Large intestine (tissue), 3 donors: Measurements from ENCODE around the gene ADCY6. TPM values are rescaled to one million over a fixed set of nuclear protein-coding genes. Genes with fewer than 3 reads are reported as not detected.
A peak's percentile ranks its signal among the peaks of the same experiment; 100 is the strongest.

Source experiments
- DNase-seq, 2 donors: peaks; one replicate each; pipeline versions ENCODE4 v3.0.0 to v3.0.0-alpha.2; 2013
- H3K27ac ChIP-seq: one replicate; pipeline ENCODE4 v1.5.1; 2013; ENCODE audit warnings: low read length
- H3K27me3 ChIP-seq: 2 replicates; pipeline ENCODE4 v1.6.1; 2013; ENCODE audit warnings: low read length; ENCODE audit not compliant: control insufficient read depth, insufficient read depth
- H3K36me3 ChIP-seq: 2 replicates; pipeline ENCODE4 v1.6.1; 2013; ENCODE audit warnings: low read length; ENCODE audit not compliant: control insufficient read depth, insufficient read depth
- H3K4me1 ChIP-seq: one replicate; pipeline ENCODE4 v1.6.1; 2013; ENCODE audit warnings: low read length; ENCODE audit not compliant: control insufficient read depth, insufficient read depth
- H3K4me3 ChIP-seq: one replicate; pipeline ENCODE4 v1.5.1; 2013; ENCODE audit warnings: low read length
- H3K9me3 ChIP-seq: one replicate; pipeline ENCODE4 v1.6.1; 2013; ENCODE audit warnings: mild to moderate bottlenecking, low read depth, low read length, moderate library complexity; ENCODE audit not compliant: control insufficient read depth
- WGBS: methylation state at CpG from one replicate; pipeline ENCODE4 v1.1.5; 2013; ENCODE audit warnings: low lambda C conversion rate; ENCODE audit not compliant: insufficient coverage; 5-methylcytosine and 5-hydroxymethylcytosine counted together
- polyA plus RNA-seq: library from polyadenylated mRNA; unstranded; fragments of 120-200 nt; gene quantifications from one replicate; pipeline ENCODE4 v1.2.1, GENCODE V29; 2013

ADCY6 gene
- polyA plus RNA-seq, 1 donor, result 54.2 TPM

DNA sequence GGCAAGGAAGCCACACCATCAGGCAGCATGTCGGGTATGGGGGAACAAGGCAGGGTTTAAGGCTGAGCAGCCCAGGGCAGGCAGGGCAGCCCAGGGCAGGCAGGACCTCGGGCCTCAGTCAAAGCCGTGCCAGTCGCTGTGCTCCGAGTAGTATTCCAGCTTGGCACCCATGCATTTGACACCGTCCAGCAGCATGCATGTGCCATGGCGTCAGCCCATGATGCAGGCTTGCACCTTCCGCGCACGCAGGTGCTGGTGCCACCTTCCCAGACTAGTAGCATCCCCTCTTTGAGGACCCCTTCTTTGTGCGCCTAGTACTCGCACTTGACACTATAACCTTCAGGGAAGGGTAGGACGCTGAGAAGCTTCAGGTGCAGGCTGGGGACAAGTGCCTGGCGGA, 11.6 kb upstream of the ADCY6 start:
- Histone ChIP-seq H3K4me3 (no peak overlapping the region), H3K27me3 (no peaks in the 10 kb centered on the region), H3K27ac (no peak overlapping the region), H3K36me3 (no peaks in the 10 kb centered on the region), H3K9me3 (no peaks in the 10 kb centered on the region), H3K4me1 (peaks cover 13% of the 10 kb centered on the region)
- no CpG with 5 or more reads among the region's 14 CpGs for WGBS
- DNase-seq, result no peak

GRCh38 chr12:48796976-48797375, 8.1 kb upstream of the ADCY6 start:
- DNase-seq, result no peak
- no peaks in the 10 kb centered on the region for H3K9me3 ChIP-seq
- H3K4me1 ChIP-seq, result peaks cover 21% of the 10 kb centered on the region
- H3K4me3 ChIP-seq, result no peak overlapping the region
- WGBS, result no CpG with 5 or more reads among the region's 3 CpGs
- no peaks in the 10 kb centered on the region for H3K27me3 ChIP-seq
- H3K36me3 ChIP-seq, result no peaks in the 10 kb centered on the region
- no peak overlapping the region for H3K27ac ChIP-seq

- no peak overlapping the region for H3K4me3 ChIP-seq
- H3K9me3 ChIP-seq, result no peaks in the 10 kb centered on the region
- peak overlapping the region; percentile 69 for H3K27ac ChIP-seq
- WGBS, result no CpG with 5 or more reads among the region's 12 CpGs
- no peaks in the 10 kb centered on the region for H3K36me3 ChIP-seq
- H3K4me1 ChIP-seq, result peaks cover 21% of the 10 kb centered on the region
- peak; percentile 86 to 94 for DNase-seq
- H3K27me3 ChIP-seq, result no peaks in the 10 kb centered on the region
Measured at GRCh38 chr12:48795550-48796455, 6.9 kb upstream of the ADCY6 start.

- 60% methylated on average over 2 of the region's 3 CpGs for WGBS
- H3K36me3 ChIP-seq, result no peaks in the 10 kb centered on the region
- H3K4me3 ChIP-seq, result no peak overlapping the region
- peaks cover 28% of the 10 kb centered on the region for H3K4me1 ChIP-seq
- H3K27ac ChIP-seq, result peak overlapping the region; percentile 69
- H3K27me3 ChIP-seq, result no peaks in the 10 kb centered on the region
- H3K9me3 ChIP-seq, result no peaks in the 10 kb centered on the region
- no peak for DNase-seq
Measured at GRCh38 chr12:48794870-48795269, 6.0 kb upstream of the ADCY6 start.

DNA sequence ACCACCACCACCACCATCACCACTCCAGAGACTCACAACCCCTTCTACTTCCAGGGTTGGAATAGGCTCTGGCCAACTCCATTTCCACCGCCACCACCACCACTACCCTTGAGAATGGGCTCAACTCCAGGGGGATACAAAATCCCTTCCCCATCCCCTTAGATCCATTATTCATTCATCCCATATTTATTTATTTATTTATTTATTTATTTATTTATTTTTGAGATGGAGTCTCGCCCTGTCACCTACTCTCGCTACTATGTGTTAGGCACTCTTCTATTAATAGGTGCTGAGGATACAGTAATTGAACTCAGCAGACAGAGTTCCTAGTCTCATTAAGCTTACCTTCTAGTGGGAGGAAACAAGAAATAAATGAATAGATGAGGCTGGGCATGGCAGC, 4.8 kb upstream of the ADCY6 start:
- Histone ChIP-seq H3K36me3 (no peaks in the 10 kb centered on the region), H3K27me3 (no peaks in the 10 kb centered on the region), H3K4me1 (peaks cover 28% of the 10 kb centered on the region), H3K4me3 (no peak overlapping the region), H3K9me3 (no peaks in the 10 kb centered on the region), H3K27ac (no peak overlapping the region)
- no peak for DNase-seq
- no CpG with 5 or more reads among the region's 3 CpGs for WGBS

DNA sequence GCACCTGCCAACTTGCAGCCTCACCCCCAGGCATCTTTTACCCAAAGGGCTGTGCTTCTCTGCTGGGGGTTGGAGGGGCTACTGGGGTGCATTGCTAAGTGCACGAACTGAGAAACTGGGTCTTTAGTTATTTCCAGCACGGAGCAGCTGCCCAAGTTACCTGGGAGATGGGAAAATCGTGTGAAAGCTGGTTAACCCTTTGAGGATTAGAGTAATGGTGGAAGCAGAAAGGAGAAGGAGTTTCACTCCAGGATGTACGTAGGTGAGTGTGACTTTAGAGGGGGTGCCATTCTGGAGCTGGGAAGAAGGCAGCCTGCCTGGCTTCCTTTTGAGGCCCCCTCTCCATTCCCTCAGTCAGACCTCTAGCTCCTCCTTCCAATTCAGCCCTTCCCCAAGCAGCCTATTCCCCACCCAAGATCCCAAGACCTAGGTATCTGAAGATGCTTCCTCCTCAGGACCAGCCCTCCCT, 1.0 kb upstream of the ADCY6 start:
- no peaks in the 10 kb centered on the region for H3K27me3 ChIP-seq
- peak in 1 of 2 donors; percentile 39 for DNase-seq
- H3K4me3 ChIP-seq, result peak overlapping the region; percentile 99
- H3K27ac ChIP-seq, result peak overlapping the region; percentile 80
- no peaks in the 10 kb centered on the region for H3K9me3 ChIP-seq
- peaks cover 16% of the 10 kb centered on the region for H3K4me1 ChIP-seq
- no peaks in the 10 kb centered on the region for H3K36me3 ChIP-seq
- WGBS, result no CpG with 5 or more reads among the region's 4 CpGs

- H3K4me1 ChIP-seq, result peaks cover 14% of the 10 kb centered on the region
- WGBS, result no CpG with 5 or more reads among the region's 25 CpGs
Measured at GRCh38 chr12:48788524-48788853, 400 bp downstream of the ADCY6 start.

GRCh38 chr12:48787791-48788523, 932 bp downstream of the ADCY6 start:
- Histone ChIP-seq H3K27ac (peak overlapping the region; percentile 17), H3K4me3 (peak overlapping the region; percentile 64), H3K27me3 (no peaks in the 10 kb centered on the region), H3K9me3 (peaks cover 3% of the 10 kb centered on the region), H3K4me1 (peaks cover 14% of the 10 kb centered on the region), H3K36me3 (peaks cover 4% of the 10 kb centered on the region)
- DNase-seq, result no peak
- WGBS, result no CpG with 5 or more reads among the region's 11 CpGs

More at GRCh38 chr12:48788524-48788853, 400 bp downstream of the ADCY6 start:
- no peaks in the 10 kb centered on the region for H3K9me3 ChIP-seq
- peak overlapping the region; percentile 17 for H3K27ac ChIP-seq
- H3K27me3 ChIP-seq, result no peaks in the 10 kb centered on the region
- peak overlapping the region; percentile 64 for H3K4me3 ChIP-seq
- peak in 1 of 2 donors; percentile 44 for DNase-seq
- no peaks in the 10 kb centered on the region for H3K36me3 ChIP-seq

- H3K27me3 ChIP-seq, result no peaks in the 10 kb centered on the region
- no peak overlapping the region for H3K27ac ChIP-seq
- peaks cover 8% of the 10 kb centered on the region for H3K9me3 ChIP-seq
- no peak for DNase-seq
- WGBS, result no CpG with 5 or more reads among the region's 7 CpGs
- peak overlapping the region; percentile 64 for H3K4me3 ChIP-seq
- peaks cover 16% of the 10 kb centered on the region for H3K4me1 ChIP-seq
- peaks cover 11% of the 10 kb centered on the region for H3K36me3 ChIP-seq
Measured at GRCh38 chr12:48786591-48787544, 2.0 kb downstream of the ADCY6 start.

GRCh38 chr12:48783432-48783831, 5.5 kb downstream of the ADCY6 start:
- no peak overlapping the region for H3K4me3 ChIP-seq
- WGBS, result no CpG with 5 or more reads among the region's 4 CpGs

More at GRCh38 chr12:48783432-48783831, 5.5 kb downstream of the ADCY6 start:
- DNase-seq, result no peak
- Histone ChIP-seq H3K27ac (no peak overlapping the region), H3K36me3 (peaks cover 16% of the 10 kb centered on the region), H3K9me3 (peaks cover 8% of the 10 kb centered on the region), H3K27me3 (no peaks in the 10 kb centered on the region), H3K4me1 (peaks cover 19% of the 10 kb centered on the region)
